ENCODE results near the gene C1D.

Gene C1D

DNA sequence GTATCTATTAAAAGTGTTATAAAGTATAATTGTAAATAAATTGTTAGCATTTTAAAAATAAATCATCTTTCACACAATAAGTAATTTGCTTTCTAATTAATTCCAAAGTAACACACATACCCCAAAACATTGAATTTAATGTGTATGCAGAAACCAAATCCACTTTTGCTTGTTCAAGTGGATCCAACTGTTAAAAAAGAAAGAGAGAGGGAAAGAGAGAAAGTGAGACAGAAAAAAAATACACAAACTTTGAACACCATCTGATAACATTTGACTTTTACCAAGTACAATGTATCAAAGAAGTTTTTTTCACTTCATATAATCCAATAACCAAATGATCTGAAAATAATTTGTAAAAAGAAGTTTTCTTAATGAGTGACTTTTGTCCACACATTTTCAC is 16.6 kb downstream of the C1D start:
- no peak overlapping the region for H3K4me3 ChIP-seq (ENCODE audit: low read depth, low read length)
- in situ Hi-C loops (cut with HindIII; ENCODE audit: low sequenced_read_pairs): loop anchor here (25.0 kb wide), 1 partner anchor 1609 kb away; the partner anchor contains the start of gene MEIS1
- TF ChIP-seq, protein P1, sequence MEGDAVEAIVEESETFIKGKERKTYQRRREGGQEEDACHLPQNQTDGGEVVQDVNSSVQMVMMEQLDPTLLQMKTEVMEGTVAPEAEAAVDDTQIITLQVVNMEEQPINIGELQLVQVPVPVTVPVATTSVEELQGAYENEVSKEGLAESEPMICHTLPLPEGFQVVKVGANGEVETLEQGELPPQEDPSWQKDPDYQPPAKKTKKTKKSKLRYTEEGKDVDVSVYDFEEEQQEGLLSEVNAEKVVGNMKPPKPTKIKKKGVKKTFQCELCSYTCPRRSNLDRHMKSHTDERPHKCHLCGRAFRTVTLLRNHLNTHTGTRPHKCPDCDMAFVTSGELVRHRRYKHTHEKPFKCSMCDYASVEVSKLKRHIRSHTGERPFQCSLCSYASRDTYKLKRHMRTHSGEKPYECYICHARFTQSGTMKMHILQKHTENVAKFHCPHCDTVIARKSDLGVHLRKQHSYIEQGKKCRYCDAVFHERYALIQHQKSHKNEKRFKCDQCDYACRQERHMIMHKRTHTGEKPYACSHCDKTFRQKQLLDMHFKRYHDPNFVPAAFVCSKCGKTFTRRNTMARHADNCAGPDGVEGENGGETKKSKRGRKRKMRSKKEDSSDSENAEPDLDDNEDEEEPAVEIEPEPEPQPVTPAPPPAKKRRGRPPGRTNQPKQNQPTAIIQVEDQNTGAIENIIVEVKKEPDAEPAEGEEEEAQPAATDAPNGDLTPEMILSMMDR (IDR thresholded peaks at IDR 0.05; ENCODE audit: low read depth, low read length, missing control alignments): no peak

DNA sequence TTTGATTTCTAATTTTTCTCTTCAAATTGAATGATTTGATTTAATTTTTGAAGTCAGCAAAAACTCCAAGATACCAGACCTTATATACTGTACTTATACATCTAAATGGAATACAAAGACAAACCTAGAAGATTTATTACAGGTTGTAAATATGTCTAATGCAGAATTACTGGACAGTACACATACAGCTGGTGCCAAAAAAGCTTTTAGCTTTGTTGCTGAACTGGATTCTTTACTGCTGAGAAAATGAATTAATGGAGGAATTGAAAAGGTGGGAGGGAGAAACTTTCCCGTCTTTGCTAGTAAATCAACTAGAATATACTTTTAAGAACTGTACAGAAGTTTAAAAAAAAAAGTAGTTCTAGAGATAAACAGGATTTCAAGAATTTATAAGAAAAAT is 17.5 kb downstream of the C1D start:
- no peak overlapping the region for H3K4me3 ChIP-seq (ENCODE audit: low read depth, low read length)
- no peak for DNase-seq (ENCODE audit: low read depth)
- TF ChIP-seq, protein P1 (IDR thresholded peaks at IDR 0.05; ENCODE audit: low read depth, low read length, missing control alignments): no peak
- in situ Hi-C loops (cut with HindIII; ENCODE audit: low sequenced_read_pairs): loop anchor here (25.0 kb wide), 1 partner anchor 1608 kb away; the partner anchor contains the start of gene MEIS1

More for the DNA sequence above, 16.6 kb downstream of the C1D start:
- DNase-seq (ENCODE audit: low read depth): no peak

DNA sequence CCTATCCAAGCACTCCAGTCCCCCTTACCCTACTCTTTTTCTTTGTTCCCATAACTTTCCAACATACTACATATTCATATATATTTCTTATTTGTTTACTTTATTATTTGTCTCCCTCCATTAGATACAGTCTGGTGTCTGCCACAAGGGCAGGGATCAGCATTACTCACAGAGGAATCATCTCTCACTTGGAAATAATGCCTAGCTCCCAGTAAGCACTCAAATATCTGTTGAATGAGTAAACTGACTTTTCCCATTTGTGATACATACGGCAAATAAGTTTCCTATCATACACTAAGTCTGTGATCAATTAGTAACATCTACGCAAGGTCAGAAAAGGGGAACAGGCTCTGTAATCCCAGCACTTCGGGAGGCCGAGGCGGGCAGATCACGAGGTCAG is 18.7 kb downstream of the C1D start:
- peak; percentile 18 for DNase-seq (ENCODE audit: low read depth)
- in situ Hi-C loops (cut with HindIII; ENCODE audit: low sequenced_read_pairs): loop anchor here (25.0 kb wide), 1 partner anchor 1607 kb away; the partner anchor contains the start of gene MEIS1
- TF ChIP-seq, protein P1 (IDR thresholded peaks at IDR 0.05; ENCODE audit: low read depth, low read length, missing control alignments): no peak
- no peak overlapping the region for H3K4me3 ChIP-seq (ENCODE audit: low read depth, low read length)

DNA sequence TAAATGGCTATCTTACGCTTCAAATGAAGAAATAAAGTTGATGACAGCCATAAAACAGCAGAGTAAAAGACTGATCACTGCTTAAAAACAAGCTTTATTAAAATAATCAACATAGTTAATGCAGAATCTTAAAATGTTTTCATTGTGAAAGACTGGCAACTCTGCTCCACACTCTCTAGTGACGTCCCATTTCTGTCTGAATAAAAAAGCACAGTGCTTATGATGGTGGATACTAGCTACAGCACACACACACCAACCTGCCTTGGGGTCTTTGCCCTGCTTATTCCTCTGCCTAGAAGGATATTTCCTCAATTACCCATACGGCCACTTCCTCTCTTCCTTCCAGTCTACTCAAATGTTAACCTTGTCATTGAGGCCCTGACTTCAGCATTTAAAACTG is 19.1 kb downstream of the C1D start:
- TF ChIP-seq, protein P1 (IDR thresholded peaks at IDR 0.05; ENCODE audit: low read depth, low read length, missing control alignments): no peak
- in situ Hi-C loops (cut with HindIII; ENCODE audit: low sequenced_read_pairs): loop anchor here (25.0 kb wide), 1 partner anchor 1606 kb away; the partner anchor contains the start of gene MEIS1
- no peak overlapping the region for H3K4me3 ChIP-seq (ENCODE audit: low read depth, low read length)
- no peak for DNase-seq (ENCODE audit: low read depth)

DNA sequence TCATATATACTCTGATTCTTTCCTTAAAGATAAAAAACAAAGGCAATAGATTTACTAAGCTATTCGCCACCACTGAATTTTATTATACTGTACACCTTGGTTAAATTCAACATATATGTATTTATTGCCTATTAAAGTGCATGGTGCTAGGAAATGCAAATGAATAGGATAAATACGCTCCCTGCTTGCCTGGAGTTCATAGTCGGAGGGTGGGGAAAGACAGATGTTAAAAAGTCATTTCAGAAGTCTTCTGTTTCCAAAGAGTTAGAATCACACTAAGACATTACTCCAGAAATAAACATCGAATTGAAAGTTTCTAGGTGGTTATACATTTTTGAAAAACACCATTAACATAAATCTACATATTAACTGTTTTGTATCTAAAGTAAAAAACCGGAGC is 19.8 kb downstream of the C1D start:
- TF ChIP-seq, protein P1 (IDR thresholded peaks at IDR 0.05; ENCODE audit: low read depth, low read length, missing control alignments): no peak
- in situ Hi-C loops (cut with HindIII; ENCODE audit: low sequenced_read_pairs): loop anchor here (25.0 kb wide), 1 partner anchor 1606 kb away; the partner anchor contains the start of gene MEIS1
- DNase-seq (ENCODE audit: low read depth): no peak
- no peak overlapping the region for H3K4me3 ChIP-seq (ENCODE audit: low read depth, low read length)

DNA sequence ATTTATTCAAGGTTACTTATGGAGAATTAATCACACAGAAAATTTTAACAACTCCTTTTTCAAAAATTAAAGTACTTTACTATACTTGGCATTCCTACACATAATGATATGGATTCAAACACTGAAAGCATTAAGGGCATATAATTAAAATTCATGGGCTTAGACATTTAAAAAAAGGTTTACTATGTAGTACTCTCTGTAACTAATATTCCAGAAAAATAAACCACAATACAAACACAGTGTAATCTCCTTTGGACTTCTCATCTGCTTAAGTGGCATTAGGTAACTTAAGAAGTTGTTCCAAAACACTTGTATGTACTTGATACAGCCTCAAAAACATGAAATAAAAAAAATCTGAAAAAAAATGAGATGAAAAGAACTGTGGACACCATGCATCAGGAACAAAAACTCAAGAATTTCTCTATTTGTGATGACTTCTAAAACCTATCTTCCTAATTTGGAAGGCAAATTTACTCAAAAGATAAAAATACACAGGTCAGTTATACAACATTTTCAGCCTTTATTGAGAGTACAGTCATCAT is 21.0 kb downstream of the C1D start:
- no peak for DNase-seq (ENCODE audit: low read depth)
- TF ChIP-seq, protein P1 (IDR thresholded peaks at IDR 0.05; ENCODE audit: low read depth, low read length, missing control alignments): no peak
- no peak overlapping the region for H3K4me3 ChIP-seq (ENCODE audit: low read depth, low read length)
- in situ Hi-C loops (cut with HindIII; ENCODE audit: low sequenced_read_pairs): loop anchor here (25.0 kb wide), 1 partner anchor 1604 kb away; the partner anchor contains the start of gene MEIS1
